Measurements from ENCODE around the gene KLC1. TPM values are rescaled to one million over a fixed set of nuclear protein-coding genes. Genes with fewer than 3 reads are reported as not detected.

KLC1 gene
- total and polyA plus RNA-seq, 4 donors: 22.9 to 131 (median 46.0) TPM

DNA sequence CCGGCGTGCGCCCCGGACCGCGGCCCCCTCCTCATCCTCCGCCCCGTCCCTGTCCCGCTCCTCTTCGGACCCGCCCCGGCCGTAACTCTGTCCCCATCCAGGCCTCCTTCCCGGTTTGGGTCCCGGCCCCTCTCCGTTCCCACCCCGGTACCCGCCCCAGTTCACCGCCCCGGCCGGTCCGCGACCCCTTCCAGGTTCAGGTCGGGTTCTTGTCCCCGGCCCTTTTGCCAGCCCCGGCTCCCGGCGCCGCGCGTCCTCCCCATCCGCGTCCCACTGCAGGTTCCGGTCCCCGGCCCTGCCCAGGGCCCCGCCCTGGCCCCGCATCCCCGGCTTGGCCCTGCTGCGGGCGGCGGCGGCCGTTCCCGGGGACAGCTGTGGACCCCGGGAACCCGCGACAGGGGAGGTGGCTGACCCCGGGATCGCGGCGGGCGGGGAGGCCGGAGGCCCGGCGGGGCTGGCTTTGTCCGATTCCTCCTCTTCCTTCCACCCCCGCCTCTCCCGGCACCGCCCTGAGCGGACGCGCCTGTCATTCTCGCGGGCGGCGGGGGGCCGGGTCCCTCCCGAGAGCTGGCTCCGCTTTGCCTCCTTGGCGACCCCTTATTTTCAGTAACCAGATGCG, 601 bp downstream of the KLC1 start:
- H3K4me1 ChIP-seq (ENCODE audit: control insufficient read depth in 4 of 4, insufficient read depth in 4 of 4, low read length in 3 of 4): peaks cover 4 to 21% (median 18%) of the 10 kb centered on the region in 4 donors

More for the DNA sequence above, 601 bp downstream of the KLC1 start:
- no peaks in the 10 kb centered on the region for H3K27me3 ChIP-seq (ENCODE audit: control insufficient read depth in 4 of 4, insufficient read depth in 4 of 4, low read length in 3 of 4)
- peak overlapping the region; percentile 85 to 93 (median 90) for H3K4me3 ChIP-seq (ENCODE audit: low read depth in 1 of 3, low read length in 3 of 3)
- no peaks in the 10 kb centered on the region for H3K36me3 ChIP-seq (ENCODE audit: control insufficient read depth in 4 of 4, insufficient read depth in 3 of 4, low read depth in 1 of 4, low read length in 3 of 4)
- H3K27ac ChIP-seq (ENCODE audit: low read depth in 1 of 2, low read length in 2 of 2): peak overlapping the region; percentile 97
- TF ChIP-seq HNF4A (conservative IDR thresholded peaks at IDR 0.05) (no peak), ZBTB33 (IDR thresholded peaks at IDR 0.05) (no peak), EGR1 (IDR thresholded peaks at IDR 0.05; ENCODE audit: low read depth in 2 of 2) (no peak), HNF4G (IDR thresholded peaks at IDR 0.05) (no peak), SP1 (IDR thresholded peaks at IDR 0.05) (no peak), FOXA2 (IDR thresholded peaks at IDR 0.05) (no peak), REST (IDR thresholded peaks at IDR 0.05) (no peak), YY1 (IDR thresholded peaks at IDR 0.05) (no peak), RAD21 (IDR thresholded peaks at IDR 0.05) (no peak), GABPA (IDR thresholded peaks at IDR 0.05 in 1 of 2, conservative IDR thresholded peaks at IDR 0.05 in 1 of 2) (no peak), JUND (IDR thresholded peaks at IDR 0.05) (no peak)
- TF ChIP-seq, protein P1, sequence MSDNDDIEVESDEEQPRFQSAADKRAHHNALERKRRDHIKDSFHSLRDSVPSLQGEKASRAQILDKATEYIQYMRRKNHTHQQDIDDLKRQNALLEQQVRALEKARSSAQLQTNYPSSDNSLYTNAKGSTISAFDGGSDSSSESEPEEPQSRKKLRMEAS (IDR thresholded peaks at IDR 0.05): no peak
- TF ChIP-seq, protein P2, sequence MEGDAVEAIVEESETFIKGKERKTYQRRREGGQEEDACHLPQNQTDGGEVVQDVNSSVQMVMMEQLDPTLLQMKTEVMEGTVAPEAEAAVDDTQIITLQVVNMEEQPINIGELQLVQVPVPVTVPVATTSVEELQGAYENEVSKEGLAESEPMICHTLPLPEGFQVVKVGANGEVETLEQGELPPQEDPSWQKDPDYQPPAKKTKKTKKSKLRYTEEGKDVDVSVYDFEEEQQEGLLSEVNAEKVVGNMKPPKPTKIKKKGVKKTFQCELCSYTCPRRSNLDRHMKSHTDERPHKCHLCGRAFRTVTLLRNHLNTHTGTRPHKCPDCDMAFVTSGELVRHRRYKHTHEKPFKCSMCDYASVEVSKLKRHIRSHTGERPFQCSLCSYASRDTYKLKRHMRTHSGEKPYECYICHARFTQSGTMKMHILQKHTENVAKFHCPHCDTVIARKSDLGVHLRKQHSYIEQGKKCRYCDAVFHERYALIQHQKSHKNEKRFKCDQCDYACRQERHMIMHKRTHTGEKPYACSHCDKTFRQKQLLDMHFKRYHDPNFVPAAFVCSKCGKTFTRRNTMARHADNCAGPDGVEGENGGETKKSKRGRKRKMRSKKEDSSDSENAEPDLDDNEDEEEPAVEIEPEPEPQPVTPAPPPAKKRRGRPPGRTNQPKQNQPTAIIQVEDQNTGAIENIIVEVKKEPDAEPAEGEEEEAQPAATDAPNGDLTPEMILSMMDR (IDR thresholded peaks at IDR 0.05; ENCODE audit: low read depth, low read length, missing input control): no peak
- TF ChIP-seq, protein P3, sequence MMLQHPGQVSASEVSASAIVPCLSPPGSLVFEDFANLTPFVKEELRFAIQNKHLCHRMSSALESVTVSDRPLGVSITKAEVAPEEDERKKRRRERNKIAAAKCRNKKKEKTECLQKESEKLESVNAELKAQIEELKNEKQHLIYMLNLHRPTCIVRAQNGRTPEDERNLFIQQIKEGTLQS (IDR thresholded peaks at IDR 0.05): no peak
- WGBS: under 1% methylated on average over 71 of the region's 71 CpGs
- H3K9ac ChIP-seq (ENCODE audit: low read depth in 1 of 2, low read length in 2 of 2): peak overlapping the region; percentile 60 to 81
- DNase-seq (ENCODE audit: low spot score): peak; percentile 59
- H3K9me3 ChIP-seq (ENCODE audit: control insufficient read depth in 4 of 4, low read length in 3 of 4): no peaks in the 10 kb centered on the region

All from liver (tissue), 9 donors.